ENCODE measurements around the gene CST8. TPM values are rescaled to one million over a fixed set of nuclear protein-coding genes. Genes with fewer than 3 reads are reported as not detected.

CST8 gene
- total RNA-seq, 1 experiment from 2014 or later, result not detected

DNA sequence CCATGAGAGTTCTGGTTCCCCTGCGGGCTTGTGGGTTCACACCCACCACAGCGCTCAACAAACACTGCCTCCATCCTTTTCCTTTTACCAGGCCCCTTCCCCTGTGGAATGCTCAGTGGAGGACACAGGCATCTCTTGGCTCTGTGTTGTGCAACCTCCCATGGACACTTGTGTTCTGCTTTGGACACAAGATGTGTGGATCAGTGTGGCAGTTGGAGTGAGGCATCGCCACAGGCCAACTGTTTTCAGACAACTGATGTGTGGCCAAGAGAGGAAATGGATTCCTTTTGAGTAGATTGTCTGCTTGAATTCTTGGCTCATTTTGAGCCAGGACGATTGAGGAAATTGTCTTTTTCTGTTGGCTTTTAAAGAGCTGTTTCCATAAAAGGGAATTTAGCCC is 26.8 kb downstream of the CST8 start:
- Mint-ChIP-seq H3K27ac (ENCODE audit: low read depth, unreplicated experiment) (no peak overlapping the region), H3K4me1 (ENCODE audit: insufficient read depth, unreplicated experiment) (no peaks in the 10 kb centered on the region), H3K27me3 (ENCODE audit: insufficient read depth, unreplicated experiment) (no peaks in the 10 kb centered on the region), H3K36me3 (ENCODE audit: insufficient read depth, unreplicated experiment) (no peaks in the 10 kb centered on the region), H3K4me3 (ENCODE audit: unreplicated experiment) (no peak overlapping the region), H3K9me3 (ENCODE audit: unreplicated experiment) (no peaks in the 10 kb centered on the region)
- POLR2A ChIA-PET, result no interaction called here
- CTCF ChIA-PET, result no interaction called here
- intact Hi-C loops (cut with micrococcal nuclease), result no loop called here
- no TSS peak for BruUV-seq (replicated peaks)
- TF ChIP-seq, protein P1, sequence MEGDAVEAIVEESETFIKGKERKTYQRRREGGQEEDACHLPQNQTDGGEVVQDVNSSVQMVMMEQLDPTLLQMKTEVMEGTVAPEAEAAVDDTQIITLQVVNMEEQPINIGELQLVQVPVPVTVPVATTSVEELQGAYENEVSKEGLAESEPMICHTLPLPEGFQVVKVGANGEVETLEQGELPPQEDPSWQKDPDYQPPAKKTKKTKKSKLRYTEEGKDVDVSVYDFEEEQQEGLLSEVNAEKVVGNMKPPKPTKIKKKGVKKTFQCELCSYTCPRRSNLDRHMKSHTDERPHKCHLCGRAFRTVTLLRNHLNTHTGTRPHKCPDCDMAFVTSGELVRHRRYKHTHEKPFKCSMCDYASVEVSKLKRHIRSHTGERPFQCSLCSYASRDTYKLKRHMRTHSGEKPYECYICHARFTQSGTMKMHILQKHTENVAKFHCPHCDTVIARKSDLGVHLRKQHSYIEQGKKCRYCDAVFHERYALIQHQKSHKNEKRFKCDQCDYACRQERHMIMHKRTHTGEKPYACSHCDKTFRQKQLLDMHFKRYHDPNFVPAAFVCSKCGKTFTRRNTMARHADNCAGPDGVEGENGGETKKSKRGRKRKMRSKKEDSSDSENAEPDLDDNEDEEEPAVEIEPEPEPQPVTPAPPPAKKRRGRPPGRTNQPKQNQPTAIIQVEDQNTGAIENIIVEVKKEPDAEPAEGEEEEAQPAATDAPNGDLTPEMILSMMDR (IDR thresholded peaks at IDR 0.05; ENCODE audit: unreplicated experiment), result no peak
- DNase-seq (ENCODE audit: unreplicated experiment), result no peak

DNA sequence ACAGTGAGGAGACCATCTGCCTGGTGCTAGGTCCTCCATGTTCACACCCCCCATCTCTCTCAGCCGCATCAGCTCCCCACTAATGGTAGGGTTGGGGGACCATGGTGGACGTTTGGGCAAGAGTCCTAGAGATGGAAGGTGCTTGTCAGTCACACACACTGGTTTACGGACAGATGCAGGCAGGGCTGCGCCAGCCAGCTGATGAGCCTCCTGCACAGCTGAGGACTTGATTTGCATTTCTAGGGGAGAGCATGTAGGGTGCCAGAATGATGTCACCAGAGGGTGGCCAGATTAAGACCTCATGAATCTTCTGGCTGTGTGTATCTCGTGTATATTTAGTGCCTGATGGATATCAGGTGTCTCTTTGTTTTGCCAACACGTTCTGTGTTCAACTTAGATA is 28.6 kb downstream of the CST8 start:
- intact Hi-C loops (cut with micrococcal nuclease), result no loop called here
- Mint-ChIP-seq H3K27me3 (ENCODE audit: insufficient read depth, unreplicated experiment) (no peaks in the 10 kb centered on the region), H3K9me3 (ENCODE audit: unreplicated experiment) (no peaks in the 10 kb centered on the region), H3K4me1 (ENCODE audit: insufficient read depth, unreplicated experiment) (no peaks in the 10 kb centered on the region), H3K36me3 (ENCODE audit: insufficient read depth, unreplicated experiment) (no peaks in the 10 kb centered on the region), H3K27ac (ENCODE audit: low read depth, unreplicated experiment) (no peak overlapping the region), H3K4me3 (ENCODE audit: unreplicated experiment) (no peak overlapping the region)
- ChIA-PET CTCF (no interaction called here), POLR2A (no interaction called here)
- TF ChIP-seq, protein P1 (IDR thresholded peaks at IDR 0.05; ENCODE audit: unreplicated experiment), result no peak
- no TSS peak for BruUV-seq (replicated peaks)
- no peak for DNase-seq (ENCODE audit: unreplicated experiment)

DNA sequence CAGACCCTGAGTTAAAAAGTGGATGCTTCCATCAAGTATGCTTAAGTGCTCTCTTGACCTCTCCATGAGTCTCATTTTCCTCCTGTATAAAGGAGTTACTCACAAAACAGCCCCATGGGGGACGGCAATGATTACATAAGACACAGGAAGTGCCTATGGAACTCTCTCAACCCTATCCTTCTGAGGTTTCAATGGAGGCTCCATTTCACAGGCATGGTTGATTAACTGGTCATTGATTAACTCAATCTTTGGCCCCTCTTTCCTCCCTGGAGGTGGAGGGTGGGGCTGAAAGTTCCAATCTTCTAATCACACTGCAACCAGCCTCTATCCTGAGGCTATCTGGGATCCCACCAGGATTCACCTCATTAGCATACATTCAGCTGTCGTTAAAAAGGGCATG is 29.3 kb downstream of the CST8 start:
- POLR2A ChIA-PET, result no interaction called here
- TF ChIP-seq, protein P1 (IDR thresholded peaks at IDR 0.05; ENCODE audit: unreplicated experiment), result no peak
- Mint-ChIP-seq H3K27ac (ENCODE audit: low read depth, unreplicated experiment) (no peak overlapping the region), H3K27me3 (ENCODE audit: insufficient read depth, unreplicated experiment) (no peaks in the 10 kb centered on the region), H3K36me3 (ENCODE audit: insufficient read depth, unreplicated experiment) (no peaks in the 10 kb centered on the region), H3K4me1 (ENCODE audit: insufficient read depth, unreplicated experiment) (no peaks in the 10 kb centered on the region), H3K4me3 (ENCODE audit: unreplicated experiment) (no peak overlapping the region), H3K9me3 (ENCODE audit: unreplicated experiment) (no peaks in the 10 kb centered on the region)
- BruUV-seq (replicated peaks), result no TSS peak
- intact Hi-C loops (cut with micrococcal nuclease), result no loop called here
- CTCF ChIA-PET, result no interaction called here
- DNase-seq (ENCODE audit: unreplicated experiment), result no peak

DNA sequence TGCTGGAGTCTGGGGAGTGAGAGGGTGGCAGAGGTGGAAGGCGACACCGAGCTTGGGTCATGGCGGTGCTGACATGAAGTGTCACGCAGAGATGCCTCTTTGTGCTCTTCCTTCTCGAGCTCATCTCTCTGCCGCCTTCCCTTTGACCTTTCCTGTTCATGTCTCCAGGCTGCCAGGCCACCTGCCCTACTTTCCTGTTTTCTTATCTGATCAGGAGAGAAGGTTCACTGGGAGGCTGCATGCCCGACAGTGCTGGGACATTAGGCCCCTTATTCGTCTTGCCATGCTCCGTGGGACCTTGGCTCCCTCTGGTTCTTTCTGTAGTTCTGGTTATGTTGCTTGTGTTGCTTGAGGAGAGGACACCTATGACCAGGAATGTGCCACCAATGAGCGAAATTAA is 33.2 kb downstream of the CST8 start:
- BruUV-seq (replicated peaks), result no TSS peak
- Mint-ChIP-seq H3K9me3 (ENCODE audit: unreplicated experiment) (peaks cover 13% of the 10 kb centered on the region), H3K36me3 (ENCODE audit: insufficient read depth, unreplicated experiment) (no peaks in the 10 kb centered on the region), H3K4me1 (ENCODE audit: insufficient read depth, unreplicated experiment) (peaks cover 4% of the 10 kb centered on the region), H3K27me3 (ENCODE audit: insufficient read depth, unreplicated experiment) (no peaks in the 10 kb centered on the region), H3K27ac (ENCODE audit: low read depth, unreplicated experiment) (no peak overlapping the region), H3K4me3 (ENCODE audit: unreplicated experiment) (no peak overlapping the region)
- no peak for DNase-seq (ENCODE audit: unreplicated experiment)
- TF ChIP-seq, protein P1 (IDR thresholded peaks at IDR 0.05; ENCODE audit: unreplicated experiment), result no peak
- ChIA-PET POLR2A (no interaction called here), CTCF (no interaction called here)
- intact Hi-C loops (cut with micrococcal nuclease), result no loop called here

Data from MCF 10A (cell line).